Activated CD8-positive, alpha-beta memory T cell treated with anti-CD3 and anti-CD28 coated beads for 4 hours (primary cell): ENCODE results near the gene PDXP.
A peak's percentile ranks its signal among the peaks of the same experiment; 100 is the strongest.

Source experiments
- DNase-seq, 2 donors: peaks; one replicate each; pipeline ENCODE4 v3.0.0-alpha.2; 2020; ENCODE audit warnings: low read depth in 2 of 2

PDXP gene

GRCh38 chr22:37628830-37629229 lies 29.7 kb upstream of the PDXP start:
- DNase-seq, result no peak

DNA sequence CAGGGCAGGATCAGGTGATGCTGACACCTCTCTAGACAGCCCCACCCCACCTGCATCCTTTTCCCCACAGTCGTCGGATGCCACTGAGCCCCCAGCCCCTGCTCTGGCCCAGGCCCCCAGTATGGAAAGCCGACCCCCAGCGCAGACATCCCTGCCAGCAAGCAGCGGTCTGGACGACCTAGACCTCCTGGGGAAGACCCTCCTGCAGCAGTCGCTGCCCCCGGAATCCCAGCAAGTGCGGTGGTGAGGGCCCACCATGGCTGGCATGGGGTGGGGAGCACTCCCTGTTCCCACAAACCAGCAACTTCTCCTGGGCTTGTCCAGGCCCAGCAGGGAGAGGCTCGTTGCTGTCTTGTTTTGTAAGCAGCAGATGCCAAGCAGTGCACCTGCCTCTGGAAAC lies 28.6 kb upstream of the PDXP start:
- no peak for DNase-seq

DNA sequence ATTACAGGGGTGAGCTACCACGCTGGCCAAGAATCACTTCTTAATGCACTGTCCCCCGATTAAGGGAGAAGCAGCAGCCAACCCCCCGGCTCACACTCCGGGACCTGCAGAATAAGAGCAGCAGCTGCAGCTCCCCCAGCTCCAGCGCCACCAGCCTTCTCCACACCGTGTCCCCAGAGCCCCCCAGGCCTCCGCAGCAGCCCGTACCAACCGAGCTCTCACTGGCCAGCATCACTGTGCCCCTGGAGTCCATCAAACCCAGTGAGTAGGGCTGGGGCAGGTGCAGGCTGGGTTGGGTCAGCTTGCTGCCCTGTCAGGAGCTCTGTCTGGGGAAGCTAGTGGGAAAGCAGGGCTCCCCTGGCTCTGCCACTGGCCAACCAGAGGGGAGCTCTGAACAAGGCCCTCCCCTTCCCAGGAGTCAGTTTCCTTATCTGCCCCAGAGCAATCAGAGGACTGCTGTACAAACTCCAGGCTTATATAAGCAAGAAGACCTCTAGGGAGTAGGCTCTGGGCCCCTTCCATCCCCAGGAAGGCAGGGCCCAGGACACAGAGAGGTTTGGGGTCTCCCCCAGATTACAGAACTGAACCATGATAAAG lies 27.6 kb upstream of the PDXP start:
- no peak for DNase-seq

GRCh38 chr22:37631448-37632173 lies 26.9 kb upstream of the PDXP start:
- no peak for DNase-seq

GRCh38 chr22:37632174-37633088 lies 26.1 kb upstream of the PDXP start:
- no peak for DNase-seq

DNA sequence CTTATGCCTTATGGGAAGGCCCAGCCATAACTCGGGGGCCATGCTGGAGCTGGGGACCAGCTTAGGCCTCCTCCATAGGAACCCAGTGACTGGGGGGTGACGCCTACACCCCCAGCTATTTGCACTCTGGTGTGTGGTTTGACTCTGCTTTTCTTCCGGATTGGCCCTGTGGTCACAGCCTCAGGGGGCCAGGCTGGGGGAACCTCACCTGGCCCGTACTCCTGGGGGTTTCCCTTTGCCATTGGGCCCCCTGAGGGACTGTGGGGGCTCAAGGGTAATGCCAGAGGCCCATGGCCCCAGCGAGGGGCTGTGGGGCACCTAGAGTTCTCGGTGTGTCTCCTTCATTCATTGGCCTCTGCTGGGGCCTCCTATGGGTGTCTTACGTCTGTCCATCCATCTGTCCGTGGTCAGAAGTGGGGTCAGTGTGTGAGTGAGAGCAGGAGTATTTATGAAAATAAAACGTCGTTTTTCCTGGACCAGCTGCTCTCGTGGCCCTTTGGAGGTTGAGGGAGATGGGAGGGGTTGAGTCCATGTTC lies 25.4 kb upstream of the PDXP start:
- DNase-seq, result no peak

GRCh38 chr22:37633625-37634416 lies 24.7 kb upstream of the PDXP start:
- no peak for DNase-seq

GRCh38 chr22:37634417-37634924 lies 24.1 kb upstream of the PDXP start:
- DNase-seq, result no peak

- DNase-seq, result no peak
These were observed 23.4 kb upstream of the PDXP start for GRCh38 chr22:37635157-37635556.

DNA sequence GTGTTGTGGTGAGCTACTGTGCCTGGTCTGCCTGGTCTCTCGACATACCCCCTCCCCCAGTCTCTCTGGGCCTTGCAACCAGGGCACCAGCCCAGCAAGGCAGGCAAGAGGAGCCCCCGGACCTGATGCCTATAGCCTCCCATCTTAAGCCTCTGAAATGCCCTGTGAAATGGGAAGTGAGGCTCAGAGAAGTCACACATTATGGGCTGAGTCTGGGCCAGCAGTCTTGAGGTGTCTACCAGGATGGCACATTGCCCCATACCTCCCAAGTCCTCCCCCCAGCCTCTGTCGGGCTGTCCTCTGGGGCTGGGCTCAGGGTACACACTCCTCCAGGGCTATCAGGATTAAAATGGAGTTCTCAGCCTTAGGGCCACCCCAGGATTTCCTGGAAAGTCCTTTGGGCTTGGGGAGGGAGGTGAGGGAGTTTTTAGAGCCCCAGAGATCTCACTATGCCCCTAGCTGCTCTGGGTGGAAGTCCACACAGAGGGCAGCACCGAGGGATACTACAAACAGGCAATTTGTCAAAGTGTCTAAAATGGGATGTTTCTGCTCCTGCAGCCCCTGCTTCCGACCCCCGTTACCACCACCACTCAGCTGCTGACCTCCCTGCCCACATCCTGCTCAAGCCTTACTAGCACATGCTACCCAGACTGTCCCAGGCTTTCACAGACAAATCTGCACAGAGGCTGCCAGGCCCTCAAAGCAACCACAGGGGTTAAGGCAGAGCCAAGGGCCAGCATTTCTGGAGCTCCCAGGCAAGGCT lies 22.2 kb upstream of the PDXP start:
- DNase-seq, result no peak

GRCh38 chr22:37636949-37637273 lies 21.6 kb upstream of the PDXP start:
- DNase-seq, result no peak

DNA sequence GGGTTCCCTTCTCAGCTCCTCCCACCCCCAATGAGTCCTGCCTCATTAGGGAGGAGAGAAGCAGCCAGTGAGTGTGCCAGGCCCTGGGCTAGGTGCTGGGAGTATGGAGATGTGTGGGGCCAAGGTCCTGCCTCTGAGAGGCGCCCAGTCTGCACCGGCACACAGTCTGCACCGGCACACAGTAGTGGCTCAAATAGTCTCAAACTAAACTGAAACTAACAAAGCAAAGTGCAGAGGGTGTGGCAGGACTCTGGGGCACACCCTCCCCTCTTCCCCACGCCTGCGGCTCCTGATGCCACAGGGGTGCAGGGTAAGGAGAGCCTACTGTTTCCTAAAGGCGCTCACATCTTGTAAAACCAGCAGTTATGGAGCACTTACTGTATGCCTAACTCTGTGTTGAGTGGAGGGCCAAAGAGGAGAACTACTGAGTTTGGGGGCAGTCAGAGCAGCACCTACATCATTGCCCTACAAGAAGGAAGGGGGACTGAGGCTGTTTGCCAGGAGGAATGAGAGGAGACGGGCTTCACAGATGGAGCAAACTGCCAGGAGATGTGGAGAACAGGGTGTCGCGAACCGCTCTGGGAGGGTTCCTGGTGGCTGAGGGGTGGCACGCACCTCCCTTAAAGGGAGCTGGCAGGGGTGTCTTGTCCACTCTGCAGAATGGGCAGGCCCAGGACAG lies 20.0 kb upstream of the PDXP start:
- DNase-seq, result no peak

GRCh38 chr22:37639070-37639760 lies 19.3 kb upstream of the PDXP start, which contains the start of gene SH3BP1:
TSS of gene SH3BP1 (plus strand) at chr22:37639669. CDS start at chr22:37639788, 119 bp downstream.
- no peak for DNase-seq

- no peak for DNase-seq
These were observed 18.5 kb upstream of the PDXP start for GRCh38 chr22:37639771-37640590.

GRCh38 chr22:37640591-37641560 lies 17.6 kb upstream of the PDXP start:
- no peak for DNase-seq

DNA sequence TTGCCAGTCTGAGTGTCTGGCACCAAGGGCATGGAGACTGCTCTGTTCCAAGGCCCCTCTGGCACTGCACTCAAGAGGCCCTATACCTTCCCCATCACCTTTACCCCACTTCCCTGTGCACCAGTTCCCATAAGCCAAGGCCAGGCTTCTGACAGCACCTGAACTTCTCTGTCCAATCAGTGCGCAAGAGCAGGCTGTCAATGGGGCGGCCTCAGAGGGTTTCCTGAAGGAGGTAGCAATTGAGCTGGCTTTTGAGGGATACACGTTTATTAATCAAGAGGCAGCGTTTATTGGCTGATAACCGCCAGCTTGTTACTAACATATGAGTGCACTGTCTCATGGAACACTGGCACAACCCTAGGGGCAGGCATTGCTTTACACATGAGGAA lies 17.0 kb upstream of the PDXP start:
- no peak for DNase-seq

GRCh38 chr22:37643225-37643847 lies 15.2 kb upstream of the PDXP start:
- DNase-seq, result peak; percentile 67 to 71
